GM23338 (cell line): Measurements from ENCODE around the gene PRSS2. TPM values are rescaled to one million over a fixed set of nuclear protein-coding genes. Genes with fewer than 3 reads are reported as not detected.
"Not testable (repeated sequence)": the region's sequence is repeated elsewhere in the genome, so short reads cannot be mapped to it uniquely, and the experiment has no call there.

Source experiments
- ATAC-seq: fragments of 200-7000 bp; cut with Tn5 transposase; 3 replicates; pipeline ENCODE4 v1.9.1; 2020
- DNase-seq: peaks from one replicate; pipeline ENCODE4 v3.0.0-alpha.2; 2015; ENCODE audit warnings: low spot score
- H2AFZ ChIP-seq: fragments of 200-600 bp; sonication (generic); 2 replicates; pipeline ENCODE4 v1.8.0; 2016; ENCODE audit warnings: antibody characterized with exemption, mild to moderate bottlenecking, moderate library complexity
- H3F3A ChIP-seq: fragments of 200-600 bp; sonication (generic); replicated peaks from 2 replicates; pipeline ENCODE4 v1.8.0; 2017; ENCODE audit warnings: antibody characterized with exemption, mixed run types, low read depth
- H3K27ac ChIP-seq: fragments of 200-600 bp; sonication (generic); 2 replicates; pipeline ENCODE4 v1.6.1; 2016; ENCODE audit warnings: low read depth
- H3K27me3 ChIP-seq: fragments of 200-600 bp; sonication (generic); 2 replicates; pipeline ENCODE4 v1.8.0; 2016; ENCODE audit warnings: mild to moderate bottlenecking, mixed run types, moderate library complexity; ENCODE audit not compliant: insufficient read depth
- H3K36me3 ChIP-seq: fragments of 200-600 bp; sonication (generic); 2 replicates; pipeline ENCODE4 v1.8.0; 2016; ENCODE audit warnings: mild to moderate bottlenecking; ENCODE audit not compliant: insufficient read depth
- H3K4me1 ChIP-seq: fragments of 200-600 bp; sonication (generic); 2 replicates; pipeline ENCODE4 v1.8.0; 2016; ENCODE audit warnings: mild to moderate bottlenecking, moderate library complexity; ENCODE audit not compliant: insufficient read depth
- H3K4me2 ChIP-seq: fragments of 200-600 bp; sonication (generic); 2 replicates; pipeline ENCODE4 v1.7.1; 2017; ENCODE audit warnings: mixed run types
- H3K4me3 ChIP-seq: fragments of 200-600 bp; sonication (generic); 2 replicates; pipeline ENCODE4 v1.6.1; 2016; ENCODE audit warnings: mixed run types
- H3K79me2 ChIP-seq: fragments of 200-600 bp; sonication (generic); replicated peaks from 2 replicates; pipeline ENCODE4 v1.8.0; 2017; ENCODE audit warnings: mild to moderate bottlenecking; ENCODE audit not compliant: insufficient read depth
- H3K9me2 ChIP-seq: fragments of 200-600 bp; sonication (generic); 2 replicates; pipeline ENCODE4 v1.8.0; 2017; ENCODE audit not compliant: insufficient read depth
- H4K20me1 ChIP-seq: fragments of 200-600 bp; sonication (generic); replicated peaks from 2 replicates; pipeline ENCODE4 v1.8.0; 2017; ENCODE audit warnings: mild to moderate bottlenecking; ENCODE audit not compliant: insufficient read depth
- H3K27ac Mint-ChIP-seq: 2 replicates; pipeline ENCODE4 v1.8.0; 2020; ENCODE audit warnings: inconsistent platforms, mild to moderate bottlenecking, moderate library complexity, mixed read lengths
- H3K27me3 Mint-ChIP-seq: 3 replicates; pipeline ENCODE4 v1.8.0; 2022; ENCODE audit warnings: low read depth, mild to moderate bottlenecking, moderate library complexity, mixed read lengths, inconsistent platforms; ENCODE audit not compliant: insufficient read depth, poor library complexity
- H3K36me3 Mint-ChIP-seq: 3 replicates; pipeline ENCODE4 v1.8.0; 2021; ENCODE audit warnings: low read depth, mild to moderate bottlenecking, inconsistent platforms, moderate library complexity, mixed read lengths
- H3K4me1 Mint-ChIP-seq: 3 replicates; pipeline ENCODE4 v1.8.0; 2020; ENCODE audit warnings: mild to moderate bottlenecking, inconsistent platforms, mixed read lengths
- H3K4me3 Mint-ChIP-seq: 3 replicates; pipeline ENCODE4 v1.8.0; 2021; ENCODE audit warnings: moderate library complexity, mild to moderate bottlenecking, inconsistent platforms, mixed read lengths
- H3K9me3 Mint-ChIP-seq: 3 replicates; pipeline ENCODE4 v1.8.0; 2020; ENCODE audit warnings: moderate library complexity, mild to moderate bottlenecking, inconsistent platforms, mixed read lengths
- CTCF ChIP-seq, 2 experiments: fragments of 200-600 bp in 1 of 2; sonication (generic) in 1 of 2; conservative IDR thresholded peaks; 2 replicates each; pipeline versions ENCODE4 v1.5.1 to v1.6.1; 2016 to 2017; ENCODE audit warnings: antibody characterized with exemption in 2 of 2, low read depth in 2 of 2, mild to moderate bottlenecking in 2 of 2, moderate library complexity in 1 of 2
- ETS1 ChIP-seq: IDR thresholded peaks from 2 replicates; pipeline ENCODE4 v1.6.1; 2016; ENCODE audit warnings: antibody characterized with exemption
- EZH2 ChIP-seq: fragments of 200-600 bp; sonication (generic); IDR thresholded peaks from one replicate; pipeline ENCODE4 v1.8.0; 2017; ENCODE audit warnings: antibody characterized with exemption, mild to moderate bottlenecking, low read depth; ENCODE audit not compliant: unreplicated experiment
- REST ChIP-seq: IDR thresholded peaks from one replicate; pipeline ENCODE4 v1.6.1; 2018; ENCODE audit warnings: antibody characterized with exemption; ENCODE audit not compliant: unreplicated experiment
- ZNF331 ChIP-seq: fragments of 250-450 bp; sonication (Bioruptor Pico); IDR thresholded peaks from 2 replicates; pipeline ENCODE4 v1.5.0; 2020; ENCODE audit warnings: low read depth, mild to moderate bottlenecking, moderate library complexity
- ZNF462 ChIP-seq: fragments of 250-450 bp; sonication (Bioruptor Pico); IDR thresholded peaks from 2 replicates; pipeline ENCODE4 v1.5.0; 2020; ENCODE audit warnings: mild to moderate bottlenecking, moderate library complexity
- polyA plus RNA-seq: library from polyadenylated mRNA; unstranded; fragments of >200 nt; fragmentation: Nextera tagmentation; extraction: Ambion mirVana; gene quantifications from 2 replicates; pipeline ENCODE4 v1.2.1, GENCODE V29; 2016
- total RNA-seq: library from RNA; depleted of rRNA; stranded (reverse); fragments of >200 nt; shearing (Covaris generic); gene quantifications from 2 replicates; pipeline ENCODE4 v1.2.3, GENCODE V29; 2014

Gene PRSS2
- total and polyA plus RNA-seq, 2 experiments from 2014 or later, result not detected

- not testable (repeated sequence) for ATAC-seq
Measured at GRCh38 chr7:142753925-142754491, 16.8 kb upstream of the PRSS2 start.

GRCh38 chr7:142754681-142755575 is 15.8 kb upstream of the PRSS2 start:
- no peak overlapping the region for H3K27ac ChIP-seq
- H2AFZ ChIP-seq, result no peak overlapping the region
- no peak for ATAC-seq
- no peaks in the 10 kb centered on the region for H4K20me1 ChIP-seq
- no peaks in the 10 kb centered on the region for H3K27me3 ChIP-seq
- H3K9me2 ChIP-seq, result no peaks in the 10 kb centered on the region
- Mint-ChIP-seq H3K4me3 (no peak overlapping the region), H3K27me3 (peaks cover 6% of the 10 kb centered on the region), H3K4me1 (no peaks in the 10 kb centered on the region), H3K27ac (no peak overlapping the region), H3K36me3 (0 out of 3 replicates have a peak, but pooled peaks cover 2% of the 10 kb centered on the region), H3K9me3 (no peaks in the 10 kb centered on the region)
- DNase-seq, result no peak
- H3K4me2 ChIP-seq, result no peak overlapping the region
- no peaks in the 10 kb centered on the region for H3K36me3 ChIP-seq
- H3K79me2 ChIP-seq, result no peaks in the 10 kb centered on the region
- no peaks in the 10 kb centered on the region for H3K4me1 ChIP-seq
- H3K4me3 ChIP-seq, result no peak overlapping the region
- no peaks in the 10 kb centered on the region for H3F3A ChIP-seq
- no peak for TF ChIP-seq ETS1
- TF ChIP-seq CTCF (conservative IDR thresholded peaks at IDR 0.05; ENCODE audit: low read depth in 2 of 2), result no peak
- no peak for TF ChIP-seq EZH2
- no peak for TF ChIP-seq ZNF331
- TF ChIP-seq REST, result no peak
- TF ChIP-seq ZNF462 (CRISPR knock-in tag), result no peak

More at GRCh38 chr7:142753925-142754491, 16.8 kb upstream of the PRSS2 start:
- not testable (repeated sequence) for H3K79me2 ChIP-seq, H4K20me1 ChIP-seq, H3K27me3 ChIP-seq, H3K4me3 ChIP-seq, H3K9me2 ChIP-seq, H3K27ac Mint-ChIP-seq, H2AFZ ChIP-seq, H3K27me3 Mint-ChIP-seq, H3K4me3 Mint-ChIP-seq, H3K27ac ChIP-seq, DNase-seq, H3K9me3 Mint-ChIP-seq, H3K4me1 Mint-ChIP-seq, H3K36me3 ChIP-seq, H3K4me2 ChIP-seq, H3K4me1 ChIP-seq, H3F3A ChIP-seq, H3K36me3 Mint-ChIP-seq
